Measurements from ENCODE around the gene MTG2.

Gene MTG2

DNA sequence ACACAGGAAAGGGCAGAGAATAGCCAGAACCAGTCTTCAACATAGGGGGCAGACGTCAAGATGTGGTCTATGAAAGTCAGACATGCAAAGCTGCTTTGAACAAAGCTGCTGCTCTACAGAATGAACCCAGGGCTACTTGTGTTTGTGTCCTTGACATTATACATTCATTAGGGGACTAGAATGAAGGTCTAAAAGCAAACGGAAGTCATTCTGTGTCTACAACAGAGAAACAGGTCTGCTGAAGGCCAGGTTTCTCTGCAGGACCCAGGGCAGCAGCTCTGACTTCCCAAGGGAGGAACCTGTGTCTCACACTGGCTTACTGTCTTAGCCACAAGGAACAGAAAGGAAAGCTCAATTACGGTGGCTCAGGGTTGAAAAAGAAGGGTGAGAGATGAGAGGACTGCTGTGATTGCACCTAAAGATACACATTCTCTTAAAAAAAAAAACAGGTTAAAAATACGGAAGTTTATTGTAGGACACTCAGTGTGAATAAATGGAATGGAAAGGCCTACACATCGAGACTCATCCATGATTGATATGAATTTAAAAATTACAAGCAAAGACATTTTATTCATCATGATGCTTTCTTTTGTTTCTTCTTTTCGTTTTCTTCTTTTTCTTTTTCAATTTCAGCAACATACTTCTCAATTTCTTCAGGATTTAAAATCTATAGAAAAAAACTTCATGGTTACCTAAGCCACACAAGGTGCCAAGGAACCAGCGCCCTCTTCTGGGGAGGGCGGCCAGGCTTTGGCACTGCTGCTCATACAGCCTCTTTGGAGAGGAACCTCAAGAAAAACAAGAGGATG, 46.3 kb upstream of the MTG2 start:
- peak; percentile 82 for DNase-seq (ENCODE audit: low read depth)
- H3K4me3 ChIP-seq (ENCODE audit: low read depth, low read length): no peak overlapping the region
- no peak for TF ChIP-seq POLR2A (IDR thresholded peaks at IDR 0.05; ENCODE audit: extremely low read depth, insufficient read length)
- TF ChIP-seq MYC (IDR thresholded peaks at IDR 0.05; ENCODE audit: low read depth, low read length): peak; percentile 41; the same call in 1 of the 2 replicates
- TF ChIP-seq, protein P1, sequence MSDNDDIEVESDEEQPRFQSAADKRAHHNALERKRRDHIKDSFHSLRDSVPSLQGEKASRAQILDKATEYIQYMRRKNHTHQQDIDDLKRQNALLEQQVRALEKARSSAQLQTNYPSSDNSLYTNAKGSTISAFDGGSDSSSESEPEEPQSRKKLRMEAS (IDR thresholded peaks at IDR 0.05; ENCODE audit: low read depth, low read length): peak; percentile 31; the same call in 1 of the 2 replicates
- TF ChIP-seq, protein P2, sequence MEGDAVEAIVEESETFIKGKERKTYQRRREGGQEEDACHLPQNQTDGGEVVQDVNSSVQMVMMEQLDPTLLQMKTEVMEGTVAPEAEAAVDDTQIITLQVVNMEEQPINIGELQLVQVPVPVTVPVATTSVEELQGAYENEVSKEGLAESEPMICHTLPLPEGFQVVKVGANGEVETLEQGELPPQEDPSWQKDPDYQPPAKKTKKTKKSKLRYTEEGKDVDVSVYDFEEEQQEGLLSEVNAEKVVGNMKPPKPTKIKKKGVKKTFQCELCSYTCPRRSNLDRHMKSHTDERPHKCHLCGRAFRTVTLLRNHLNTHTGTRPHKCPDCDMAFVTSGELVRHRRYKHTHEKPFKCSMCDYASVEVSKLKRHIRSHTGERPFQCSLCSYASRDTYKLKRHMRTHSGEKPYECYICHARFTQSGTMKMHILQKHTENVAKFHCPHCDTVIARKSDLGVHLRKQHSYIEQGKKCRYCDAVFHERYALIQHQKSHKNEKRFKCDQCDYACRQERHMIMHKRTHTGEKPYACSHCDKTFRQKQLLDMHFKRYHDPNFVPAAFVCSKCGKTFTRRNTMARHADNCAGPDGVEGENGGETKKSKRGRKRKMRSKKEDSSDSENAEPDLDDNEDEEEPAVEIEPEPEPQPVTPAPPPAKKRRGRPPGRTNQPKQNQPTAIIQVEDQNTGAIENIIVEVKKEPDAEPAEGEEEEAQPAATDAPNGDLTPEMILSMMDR (IDR thresholded peaks at IDR 0.05; ENCODE audit: low read depth, low read length): peak; percentile 98

DNA sequence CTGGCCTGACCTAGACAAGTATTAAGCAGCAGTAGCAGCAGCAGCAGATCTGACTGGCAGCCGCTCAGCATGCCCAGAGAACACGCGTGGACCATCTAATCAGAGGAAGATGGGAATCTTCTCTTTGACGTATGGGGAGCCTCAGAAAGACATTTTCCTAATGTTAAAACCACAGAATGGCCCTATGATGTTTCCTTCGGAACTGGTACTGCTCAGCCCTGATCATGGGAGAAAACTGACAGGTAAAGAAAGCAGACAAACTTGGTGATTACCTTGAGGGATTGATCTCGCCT, 45.8 kb upstream of the MTG2 start:
- H3K4me3 ChIP-seq (ENCODE audit: low read depth, low read length): no peak overlapping the region
- DNase-seq (ENCODE audit: low read depth): no peak
- TF ChIP-seq, protein P2 (IDR thresholded peaks at IDR 0.05; ENCODE audit: low read depth, low read length): no peak
- TF ChIP-seq POLR2A (IDR thresholded peaks at IDR 0.05; ENCODE audit: extremely low read depth, insufficient read length) (no peak), MYC (IDR thresholded peaks at IDR 0.05; ENCODE audit: low read depth, low read length) (no peak)
- TF ChIP-seq, protein P1 (IDR thresholded peaks at IDR 0.05; ENCODE audit: low read depth, low read length): no peak

DNA sequence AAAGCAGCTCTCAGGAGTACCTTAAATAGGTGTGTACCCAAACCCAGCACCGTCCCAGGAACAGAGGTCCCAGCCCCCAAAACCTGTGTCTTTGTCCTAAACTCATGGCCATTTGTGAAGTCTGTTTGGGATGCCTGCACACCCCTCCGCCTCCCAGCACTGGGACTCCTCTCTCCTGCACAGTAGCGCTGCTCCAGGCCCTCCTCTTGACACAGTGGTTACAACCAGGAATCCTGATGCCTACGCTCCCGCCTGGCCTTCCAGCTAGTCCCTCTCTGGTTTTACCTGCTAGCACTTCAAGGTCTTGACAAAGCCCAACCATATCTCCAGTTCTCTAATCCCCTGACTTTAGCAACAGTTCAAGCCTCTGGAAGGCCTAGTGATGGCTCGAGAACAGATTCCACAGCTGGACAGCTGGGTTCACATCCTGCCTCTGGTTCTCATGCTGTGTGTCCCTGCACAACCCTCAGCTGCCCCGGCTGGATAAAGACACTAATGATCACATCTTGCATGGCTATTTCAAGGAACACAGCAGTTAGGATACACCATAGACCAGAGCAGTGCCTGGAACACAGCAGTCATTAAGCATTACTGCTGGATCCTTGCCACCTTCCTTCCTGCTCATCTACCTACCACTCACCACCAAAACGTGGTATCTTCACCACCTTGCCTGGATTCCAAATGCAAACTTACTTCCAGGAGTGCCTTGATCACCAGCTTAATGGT, 45.2 kb upstream of the MTG2 start:
- DNase-seq (ENCODE audit: low read depth): no peak
- TF ChIP-seq, protein P2 (IDR thresholded peaks at IDR 0.05; ENCODE audit: low read depth, low read length): no peak
- no peak for TF ChIP-seq POLR2A (IDR thresholded peaks at IDR 0.05; ENCODE audit: extremely low read depth, insufficient read length)
- TF ChIP-seq MYC (IDR thresholded peaks at IDR 0.05; ENCODE audit: low read depth, low read length): no peak
- TF ChIP-seq, protein P1 (IDR thresholded peaks at IDR 0.05; ENCODE audit: low read depth, low read length): no peak
- H3K4me3 ChIP-seq (ENCODE audit: low read depth, low read length): no peak overlapping the region

DNA sequence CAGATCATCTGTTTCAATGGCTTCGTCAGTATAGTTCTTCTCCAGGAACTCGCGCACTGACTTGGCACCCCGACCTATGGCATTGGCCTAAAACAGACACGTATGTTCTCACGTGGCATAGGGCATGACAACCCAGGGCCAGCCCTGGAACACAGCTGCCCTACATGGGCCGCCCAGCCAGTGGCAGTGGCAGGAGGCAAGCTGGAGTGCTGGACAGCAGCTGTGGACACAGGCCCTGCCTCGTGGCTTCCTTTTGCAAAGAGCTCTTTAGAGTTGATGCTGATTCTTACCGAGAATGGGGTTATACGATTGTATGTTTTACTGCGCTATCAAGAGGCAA, 44.7 kb upstream of the MTG2 start:
- no peak overlapping the region for H3K4me3 ChIP-seq (ENCODE audit: low read depth, low read length)
- no peak for DNase-seq (ENCODE audit: low read depth)
- TF ChIP-seq POLR2A (IDR thresholded peaks at IDR 0.05; ENCODE audit: extremely low read depth, insufficient read length) (no peak), MYC (IDR thresholded peaks at IDR 0.05; ENCODE audit: low read depth, low read length) (no peak)
- TF ChIP-seq, protein P2 (IDR thresholded peaks at IDR 0.05; ENCODE audit: low read depth, low read length): no peak
- TF ChIP-seq, protein P1 (IDR thresholded peaks at IDR 0.05; ENCODE audit: low read depth, low read length): no peak

DNA sequence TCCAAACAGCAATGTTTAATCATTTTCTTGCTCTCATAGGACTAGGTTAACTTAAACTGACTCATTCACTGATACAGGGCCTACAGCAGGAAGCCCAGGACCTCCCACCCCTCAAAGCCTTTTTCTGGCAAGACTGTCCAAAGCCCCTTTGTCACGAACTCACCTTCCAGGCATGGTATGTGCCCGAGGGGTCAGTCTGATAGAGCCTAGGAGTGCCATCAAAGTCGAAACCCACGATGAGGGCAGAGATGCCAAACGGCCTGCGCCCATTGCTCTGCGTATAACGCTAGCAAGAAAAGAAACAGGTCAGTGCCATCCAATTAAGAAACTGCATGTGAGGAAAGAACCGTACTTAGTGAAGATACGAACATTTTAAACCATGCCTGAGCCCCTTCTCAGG, 43.9 kb upstream of the MTG2 start:
- TF ChIP-seq, protein P1 (IDR thresholded peaks at IDR 0.05; ENCODE audit: low read depth, low read length): no peak
- TF ChIP-seq MYC (IDR thresholded peaks at IDR 0.05; ENCODE audit: low read depth, low read length): no peak
- TF ChIP-seq, protein P2 (IDR thresholded peaks at IDR 0.05; ENCODE audit: low read depth, low read length): no peak
- no peak for TF ChIP-seq POLR2A (IDR thresholded peaks at IDR 0.05; ENCODE audit: extremely low read depth, insufficient read length)
- H3K4me3 ChIP-seq (ENCODE audit: low read depth, low read length): no peak overlapping the region
- no peak for DNase-seq (ENCODE audit: low read depth)

All from NB4 (cell line).